Endometrium (tissue), 2 donors: Measurements from ENCODE around the gene CRYBA4.
"Not testable (repeated sequence)": the region's sequence is repeated elsewhere in the genome, so short reads cannot be mapped to it uniquely, and the experiment has no call there.

Experiments used
- FAIRE-seq: peaks from 2 replicates; lab custom pipeline; 2012; peaks lifted over from hg19 to GRCh38; lab: Jason Lieb, UNC
- donor health status: control.
- donor health status: control.

CRYBA4 gene

DNA sequence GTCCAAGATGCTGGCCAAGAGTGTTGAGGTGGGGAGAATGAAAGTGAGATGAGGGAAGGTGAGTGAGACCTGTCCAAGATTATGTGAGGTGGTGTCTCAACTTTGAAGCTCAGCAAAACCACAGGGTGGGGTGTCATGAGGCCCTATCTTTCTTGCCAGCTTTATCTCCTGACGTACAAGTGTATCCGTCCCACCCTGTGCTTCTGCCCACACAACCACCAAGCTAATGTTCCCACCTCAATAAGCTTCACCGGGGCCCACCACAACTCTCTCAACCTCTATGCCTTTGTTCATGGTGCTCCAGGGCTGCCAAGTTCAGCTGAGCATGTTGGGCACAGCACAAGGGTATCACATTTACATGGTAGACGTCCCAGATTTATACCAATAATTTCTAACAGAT is 24.7 kb upstream of the CRYBA4 start:
- no peak for FAIRE-seq

DNA sequence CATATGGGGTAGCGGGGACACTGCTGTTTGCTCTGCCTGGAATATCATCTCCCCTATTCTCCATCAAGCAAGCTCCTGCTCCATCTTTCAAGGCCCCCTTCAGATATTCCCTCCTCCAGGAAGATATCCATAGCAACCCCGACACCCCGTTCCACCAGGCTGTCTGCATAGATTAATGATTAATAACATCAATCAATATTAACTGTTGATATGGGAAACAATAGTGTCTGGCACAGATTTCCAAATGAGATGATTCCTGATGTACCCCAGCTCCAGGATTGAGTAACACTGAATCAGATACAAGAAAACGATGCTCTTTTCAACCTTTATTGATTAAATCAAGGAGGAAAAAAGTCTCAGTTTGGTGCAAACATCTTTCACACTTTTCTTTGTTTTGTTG is 24.3 kb upstream of the CRYBA4 start:
- FAIRE-seq = no peak

DNA sequence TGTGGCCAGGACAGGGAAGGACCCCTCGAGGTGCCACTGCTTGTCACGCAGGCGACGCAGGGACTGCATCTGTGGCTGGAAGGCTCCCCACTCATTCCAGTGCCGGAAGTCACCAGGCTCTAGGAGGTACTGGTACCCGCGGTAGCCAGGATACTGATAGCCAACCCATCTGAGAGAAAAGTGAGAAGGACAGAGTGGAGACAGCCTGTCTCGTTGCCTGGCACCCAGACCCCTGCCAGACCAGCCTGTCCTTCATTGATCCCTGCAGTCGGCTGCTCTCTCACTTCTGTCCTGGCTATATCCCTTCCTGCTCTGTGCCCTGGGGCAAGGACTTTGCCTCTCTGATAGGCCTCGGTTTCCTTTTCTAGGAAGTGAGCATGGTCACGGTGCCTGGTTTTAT is 22.3 kb upstream of the CRYBA4 start:
- no peak for FAIRE-seq

DNA sequence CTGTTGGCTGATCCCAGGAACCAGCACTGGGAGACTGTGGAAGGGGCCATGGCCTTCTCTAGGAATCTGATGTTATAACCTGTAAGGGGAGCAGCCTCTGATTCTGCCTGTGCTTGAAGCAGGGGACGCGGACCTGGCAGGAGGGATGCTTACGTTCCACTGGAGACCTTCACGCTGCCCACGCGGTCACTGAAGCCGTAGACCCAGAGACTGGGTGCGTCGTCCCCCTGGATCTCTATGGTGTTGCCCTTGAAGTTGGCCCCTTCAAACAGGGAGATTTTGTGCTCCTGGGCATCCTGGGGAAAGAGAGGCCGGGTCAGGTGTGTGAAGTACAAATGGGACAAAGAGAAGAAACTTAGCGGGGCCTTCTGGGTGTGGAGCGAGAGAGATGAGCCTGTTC is 20.0 kb upstream of the CRYBA4 start:
- no peak for FAIRE-seq

DNA sequence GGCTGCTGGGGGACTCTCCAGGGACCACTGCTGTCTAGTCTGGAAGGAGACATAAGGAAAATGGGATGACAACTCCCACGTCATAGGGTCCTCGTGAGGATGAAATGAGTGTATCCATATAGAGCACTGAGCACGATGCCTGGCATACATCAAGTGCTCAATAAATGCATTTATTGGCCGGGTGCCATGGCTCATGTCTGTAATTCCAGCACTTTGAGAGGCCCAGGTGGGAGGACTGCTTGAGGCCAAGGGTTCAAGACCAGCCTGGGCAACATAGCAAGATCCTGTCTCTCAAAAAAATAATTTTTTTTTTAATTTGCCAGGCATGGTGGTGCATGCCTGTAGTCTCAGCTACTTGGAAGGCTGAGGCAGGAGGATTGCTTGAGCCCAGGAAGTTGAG is 19.6 kb upstream of the CRYBA4 start:
- FAIRE-seq = no peak

DNA sequence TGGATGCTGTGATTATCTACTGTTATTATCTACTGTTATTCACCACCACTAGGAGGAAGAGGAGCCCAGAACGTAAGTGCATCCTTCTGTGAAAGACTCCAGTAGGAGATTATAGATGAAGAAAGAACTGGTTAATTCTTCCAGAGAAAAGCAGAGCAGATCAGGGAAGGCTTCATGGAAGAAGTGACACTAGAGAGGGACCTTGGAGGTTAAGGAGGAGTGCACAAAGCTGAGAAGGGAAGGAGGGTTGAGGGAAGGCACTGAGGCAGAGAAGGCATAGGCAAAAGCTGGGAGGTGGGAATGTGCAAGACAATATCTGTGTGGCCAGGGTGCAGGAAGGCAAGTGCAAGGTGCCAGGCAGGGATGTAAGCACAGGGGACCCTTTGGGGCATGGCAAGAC is 17.4 kb upstream of the CRYBA4 start:
- FAIRE-seq = no peak

DNA sequence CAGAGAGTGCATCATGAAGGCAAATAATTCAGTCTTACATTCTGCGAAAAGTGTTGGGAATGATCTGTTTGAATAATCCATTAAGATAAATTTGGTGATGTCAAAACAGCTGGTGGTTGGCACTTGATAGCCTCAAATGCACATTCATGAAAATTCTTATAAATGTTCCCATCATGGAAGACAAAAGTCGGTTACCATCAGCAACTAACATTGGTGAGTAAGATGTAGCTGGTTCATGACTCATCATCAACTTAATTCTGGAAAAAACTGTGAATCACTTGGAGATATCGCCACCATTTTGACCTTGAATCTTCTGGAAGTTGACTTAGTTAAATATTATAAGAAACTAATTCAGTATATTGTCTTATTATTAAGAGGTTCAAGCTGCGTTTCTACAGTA is 15.2 kb upstream of the CRYBA4 start:
- no peak for FAIRE-seq

DNA sequence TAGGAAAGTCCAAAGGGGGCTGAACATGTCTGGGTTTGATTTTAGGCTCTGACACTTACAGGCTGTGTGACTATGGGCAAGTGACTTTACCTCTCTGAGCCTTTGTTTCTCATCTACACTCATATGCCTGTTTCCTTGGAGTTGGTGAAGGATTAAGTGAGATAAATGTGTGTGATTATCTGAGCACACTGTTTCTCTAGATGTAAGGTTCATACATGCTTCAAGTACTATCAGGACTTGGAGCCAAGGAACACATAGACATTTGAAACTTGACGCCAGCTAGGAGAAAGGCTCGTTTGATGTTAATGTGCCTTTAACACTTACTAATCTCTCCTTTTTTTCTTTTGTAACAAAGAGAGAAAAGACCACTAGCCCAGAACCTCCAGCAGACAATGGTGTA is 13.6 kb upstream of the CRYBA4 start:
- no peak for FAIRE-seq

DNA sequence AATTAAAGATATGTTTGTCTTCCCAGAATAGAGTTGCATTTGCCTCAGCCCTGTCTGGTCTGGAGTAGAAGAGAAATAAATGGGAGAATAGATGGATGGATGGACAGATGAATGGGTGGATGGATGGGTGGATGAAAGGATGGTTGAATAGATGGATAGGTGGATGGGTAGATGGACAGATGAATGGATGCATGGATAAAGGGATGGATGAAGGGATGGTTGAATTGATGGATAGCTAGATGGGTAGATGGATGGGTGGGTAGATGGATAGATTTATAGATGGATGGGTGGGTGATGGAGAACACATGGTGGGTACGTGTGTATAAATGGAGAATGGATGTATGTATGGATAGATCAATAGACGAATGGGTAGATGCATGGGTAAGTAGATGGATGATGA is 12.5 kb upstream of the CRYBA4 start:
- FAIRE-seq = no peak

DNA sequence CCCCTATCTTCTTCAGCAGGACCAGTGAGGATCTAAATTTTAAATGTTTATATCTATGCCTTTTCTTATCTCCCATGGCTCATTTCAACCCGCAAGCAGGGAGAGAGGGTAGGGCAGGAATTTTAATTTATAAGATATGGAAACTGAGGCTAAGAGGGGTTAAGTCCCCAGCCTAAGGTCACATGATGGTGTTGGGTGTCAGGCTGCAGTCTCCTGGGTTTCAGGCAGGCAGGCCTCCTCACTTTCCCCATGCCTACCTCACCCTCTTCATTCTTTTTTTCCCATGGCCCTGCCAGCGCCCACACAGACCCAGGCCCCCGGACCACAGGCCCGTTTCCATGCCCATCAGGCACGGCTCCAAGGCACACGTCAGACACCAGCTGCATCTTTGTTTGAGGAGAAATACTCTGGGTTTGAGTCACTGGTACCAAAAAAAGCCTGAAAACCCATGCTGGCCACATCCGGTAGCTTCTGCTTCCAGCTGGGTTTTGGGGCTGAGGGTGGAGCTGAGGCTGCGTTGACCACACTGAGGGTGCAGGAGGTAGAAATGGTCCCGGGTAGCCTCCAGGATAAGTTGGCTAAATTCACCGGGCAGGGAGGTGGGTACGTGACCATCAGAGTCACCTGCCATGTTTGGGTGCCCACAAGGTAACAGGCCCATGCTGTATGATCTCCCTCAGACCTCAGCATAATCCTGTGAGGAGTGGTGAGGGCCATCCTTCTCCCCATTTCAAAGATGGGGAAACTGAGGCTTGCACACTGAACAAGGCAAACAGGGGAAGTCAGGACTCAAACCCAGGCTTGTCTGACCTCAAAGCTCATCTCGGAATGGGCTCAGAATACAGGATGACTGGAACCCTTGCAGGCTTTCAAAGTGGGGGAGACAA is 11.4 kb upstream of the CRYBA4 start:
- no peak for FAIRE-seq

DNA sequence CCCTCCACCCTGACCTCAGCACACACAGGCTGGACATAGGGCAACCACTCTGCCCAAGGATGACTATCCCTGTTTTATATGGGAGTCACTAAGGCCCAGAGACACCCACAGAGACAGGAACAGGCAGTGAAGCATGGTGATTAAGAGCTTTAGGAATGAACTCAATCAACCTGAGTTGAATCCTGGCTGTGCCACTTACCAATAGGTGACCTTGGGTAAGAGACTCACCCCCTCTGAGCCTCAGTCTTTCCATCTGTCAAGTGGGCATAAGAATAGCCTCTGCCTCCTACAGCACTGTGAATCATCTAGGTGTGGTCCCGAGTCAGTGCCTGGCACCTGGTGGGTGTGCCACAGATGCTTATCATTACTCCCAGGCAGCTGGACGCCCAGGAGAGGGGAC is 10.8 kb upstream of the CRYBA4 start:
- FAIRE-seq = no peak

DNA sequence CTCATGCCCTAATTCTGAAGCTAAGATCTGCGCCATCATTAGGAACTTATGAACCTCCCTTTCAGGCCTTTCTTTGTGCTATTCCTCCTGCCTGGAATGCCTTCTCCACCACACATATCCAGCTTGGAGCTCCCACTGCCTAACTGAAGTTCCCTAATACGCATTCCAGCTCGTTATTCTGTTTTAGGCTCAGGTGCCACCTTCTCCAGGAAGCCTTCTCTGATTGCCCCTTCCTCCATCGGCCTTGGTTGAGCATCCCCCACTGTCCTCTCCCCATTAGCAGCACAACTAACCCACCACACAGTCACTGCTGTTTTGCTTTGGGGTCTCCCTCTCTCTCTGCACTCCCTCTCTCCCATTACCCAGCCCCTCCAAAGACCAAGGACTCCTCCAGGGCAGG is 9.1 kb upstream of the CRYBA4 start:
- no peak for FAIRE-seq

DNA sequence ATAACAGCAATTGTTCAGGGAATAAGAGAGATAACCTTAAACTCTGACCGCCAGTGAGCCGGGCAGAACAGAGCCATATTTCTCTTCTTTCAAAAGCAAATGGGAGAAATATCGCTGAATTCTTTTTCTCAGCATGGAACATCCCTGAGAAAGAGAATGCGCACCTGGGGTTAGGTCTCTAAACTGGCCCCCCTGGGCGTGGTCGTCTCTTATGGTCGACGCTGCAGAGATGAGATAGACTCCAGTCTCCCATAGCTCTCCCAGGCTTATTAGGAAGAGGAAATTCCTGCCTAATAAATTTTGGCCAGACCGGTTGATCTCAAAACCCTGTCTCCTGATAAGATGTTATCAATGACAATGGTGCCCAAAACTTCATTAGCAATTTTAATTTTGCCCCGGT is 8.0 kb upstream of the CRYBA4 start:
- FAIRE-seq = not testable (repeated sequence)

DNA sequence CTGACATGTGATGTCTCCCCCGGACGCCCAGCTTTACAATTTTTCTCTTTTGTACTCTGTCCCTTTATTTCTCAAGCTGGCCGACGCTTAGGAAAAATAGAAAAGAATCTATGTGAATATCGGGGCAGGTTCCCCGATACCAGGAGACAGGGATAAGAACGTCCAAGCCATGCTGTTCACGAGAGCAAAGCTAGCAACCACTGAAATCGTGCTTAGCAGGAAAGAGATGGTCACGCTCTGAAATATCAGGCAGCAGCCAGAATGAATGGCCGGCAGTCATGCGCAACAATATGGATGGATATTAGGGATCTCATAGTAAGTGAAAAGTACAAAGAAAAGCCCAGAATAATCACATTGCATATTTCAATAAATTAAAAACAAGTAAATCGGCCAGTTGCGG is 7.4 kb upstream of the CRYBA4 start:
- no peak for FAIRE-seq

DNA sequence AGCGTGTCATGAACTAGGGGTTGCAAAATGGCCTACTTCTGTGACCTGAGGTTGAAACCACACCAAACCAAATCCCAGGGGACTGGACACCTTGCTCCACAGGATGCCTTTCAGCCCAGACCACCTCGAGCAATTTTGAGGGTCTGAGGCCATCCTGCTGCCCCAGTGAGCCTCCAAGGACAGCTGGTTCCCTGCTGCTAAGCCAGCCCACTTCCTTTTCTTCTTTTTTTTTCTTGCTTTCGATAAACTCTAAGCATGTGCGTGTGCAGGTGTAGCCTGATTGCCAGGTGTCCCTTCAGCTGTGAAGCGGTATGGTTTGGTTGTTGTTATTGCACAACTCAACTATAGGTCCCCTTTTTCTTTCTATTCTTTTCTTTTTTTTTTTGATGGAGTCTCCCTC is 6.6 kb upstream of the CRYBA4 start:
- FAIRE-seq = no peak

DNA sequence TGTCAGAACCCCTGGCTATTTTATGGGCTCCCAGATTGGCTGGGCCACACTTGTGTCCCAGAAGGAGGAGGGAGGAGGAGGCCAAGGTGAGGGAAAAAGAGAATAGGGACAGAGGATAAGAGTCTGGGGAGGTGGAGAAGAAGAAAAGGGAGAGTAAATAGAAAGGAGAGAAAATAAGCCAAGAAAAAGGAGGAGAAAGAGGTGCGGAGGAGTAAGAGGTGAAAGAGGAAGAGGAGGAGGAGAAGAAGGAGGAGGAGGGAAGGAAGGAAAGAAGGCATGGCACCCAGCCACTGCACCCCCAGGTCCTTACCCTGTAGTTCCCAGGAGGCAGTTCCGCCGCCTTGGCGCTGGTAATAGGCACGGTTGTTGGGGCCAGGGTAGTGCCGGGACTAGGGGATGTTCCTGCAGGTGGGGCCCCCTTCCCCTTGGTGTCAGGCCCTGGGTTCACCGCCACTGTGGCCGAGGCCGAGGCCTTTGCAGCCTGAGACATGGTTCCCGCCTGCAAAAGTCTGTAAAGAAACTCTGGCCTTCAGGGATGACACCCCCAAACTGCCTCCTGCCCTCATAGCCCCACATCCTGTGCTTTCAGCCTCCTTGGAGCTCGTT is 5.8 kb upstream of the CRYBA4 start:
- FAIRE-seq = no peak

DNA sequence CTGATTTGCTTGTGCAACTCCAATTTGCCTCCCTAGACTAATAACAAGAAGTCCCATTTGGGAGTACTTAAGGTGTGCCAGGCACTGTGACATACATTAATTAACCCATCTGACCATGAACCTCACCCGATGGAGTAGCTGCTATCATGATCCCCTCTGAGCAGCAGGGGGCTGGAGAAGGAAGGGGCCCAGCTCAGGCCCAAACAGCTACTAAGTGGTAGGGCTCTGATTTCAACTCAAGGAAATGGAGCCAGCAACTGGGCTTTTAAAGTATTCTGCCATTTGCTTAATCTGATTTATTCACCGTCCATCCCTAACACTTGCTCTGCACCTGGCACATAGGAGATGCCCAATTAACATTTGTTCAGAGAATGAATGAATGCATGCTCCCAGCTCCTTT is 5.1 kb upstream of the CRYBA4 start:
- FAIRE-seq = no peak

DNA sequence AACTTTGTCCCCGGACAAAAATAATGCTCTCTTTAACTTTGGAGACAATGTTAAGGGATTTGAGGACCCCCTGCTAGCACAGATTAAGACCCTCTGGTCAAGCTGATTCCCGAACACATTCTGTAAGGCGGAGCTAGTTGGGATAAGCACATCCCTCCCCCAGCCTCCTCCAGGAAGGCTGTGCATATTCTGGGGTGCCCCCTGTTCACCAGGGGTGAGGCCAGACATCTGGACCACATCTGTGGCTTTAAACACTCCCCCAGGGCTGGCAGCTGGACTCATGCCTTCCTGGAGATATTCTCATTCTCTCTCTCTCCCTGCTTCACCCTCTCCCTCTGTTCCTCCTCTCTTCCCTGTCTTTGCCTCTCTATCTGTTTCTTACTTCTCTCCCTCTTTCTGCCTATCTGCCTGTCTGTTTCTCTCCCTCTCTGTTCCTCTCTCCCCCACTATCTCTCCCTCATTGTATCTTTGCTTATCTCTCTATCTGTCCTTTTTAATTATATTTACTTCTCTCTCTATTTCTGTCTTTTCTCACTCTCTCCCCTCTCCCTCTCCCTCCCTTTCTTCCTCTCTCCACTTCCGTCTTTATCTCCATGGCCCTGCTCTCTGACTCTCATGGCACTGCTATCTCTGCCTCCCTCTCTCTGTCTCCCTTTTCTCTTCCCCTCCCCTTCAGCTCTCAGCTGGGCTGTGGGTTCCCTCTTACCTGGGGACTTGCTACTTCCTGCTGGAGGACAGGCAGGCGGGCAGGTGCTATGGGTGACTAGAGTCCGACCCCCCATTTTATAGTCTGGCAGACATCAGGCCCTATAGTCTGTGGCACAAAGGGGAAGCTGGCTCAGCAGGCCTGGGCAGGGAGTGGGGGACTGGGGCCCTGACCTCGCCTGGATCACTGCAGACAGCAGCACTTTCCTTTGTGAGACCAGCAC is 4.2 kb upstream of the CRYBA4 start, which contains the start of gene CRYBB1:
TSS of gene CRYBB1 (minus strand) at position 757 of the 929 bp plus-strand sequence. CDS start 1,708 bp downstream, outside the sequence.
- FAIRE-seq = no peak

DNA sequence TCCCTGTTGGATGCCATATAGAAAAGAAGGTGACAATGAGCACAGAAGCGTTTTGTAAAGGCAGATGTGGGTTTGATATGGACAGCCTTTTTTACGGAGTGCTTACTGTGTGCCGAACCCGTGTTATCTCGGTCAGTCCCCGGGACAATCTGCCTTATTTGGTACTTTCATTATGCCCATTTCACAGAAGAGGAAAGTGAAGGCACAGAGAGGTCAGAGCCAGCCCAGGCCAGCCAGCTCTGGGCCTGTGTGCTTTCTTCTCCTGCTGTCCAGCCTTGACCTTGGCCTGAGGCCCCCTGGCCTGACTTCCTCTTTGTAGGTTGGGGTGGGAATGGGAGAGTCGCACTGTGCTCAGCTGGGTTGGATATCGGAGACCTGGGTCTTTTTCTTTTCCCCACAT is 3.3 kb upstream of the CRYBA4 start:
- no peak for FAIRE-seq

DNA sequence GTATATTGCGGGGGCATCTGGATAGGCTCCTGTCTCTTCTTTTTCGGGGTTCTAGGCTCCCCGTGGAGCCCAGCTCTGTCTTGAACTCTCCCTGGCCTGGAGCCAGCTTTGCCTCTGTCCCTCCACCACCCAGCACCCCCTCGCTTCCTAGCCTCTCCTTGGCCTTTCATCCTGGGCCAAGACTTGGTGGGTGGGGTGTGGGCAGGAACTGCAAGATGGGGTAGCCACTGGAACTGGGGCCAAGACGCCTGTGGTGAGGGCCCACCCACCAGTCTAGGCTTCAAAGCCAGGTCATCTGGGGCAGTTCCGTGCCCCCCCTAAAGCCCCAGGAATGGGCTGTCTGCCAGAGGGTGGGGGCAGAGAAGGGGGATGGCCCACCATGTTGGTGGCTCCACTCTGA is 2.3 kb upstream of the CRYBA4 start:
- no peak for FAIRE-seq

DNA sequence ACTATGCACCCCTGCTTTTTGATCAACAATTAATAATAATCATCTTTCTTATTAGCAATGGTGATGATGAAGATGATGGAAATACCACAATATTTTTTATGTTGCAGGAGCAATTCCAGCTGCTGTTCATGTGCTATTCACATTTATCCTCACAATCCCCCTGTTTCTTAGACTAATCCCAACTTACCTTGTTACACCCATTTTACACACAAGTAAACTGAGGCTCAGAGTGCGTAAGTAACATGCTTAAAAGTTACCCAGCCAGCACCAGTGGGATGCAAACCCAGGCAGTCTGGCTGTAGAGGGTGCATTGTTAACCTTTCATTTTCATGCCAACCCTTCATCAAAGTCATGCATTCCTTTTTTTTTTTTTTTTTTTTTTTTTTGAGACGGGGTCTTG is 1.6 kb upstream of the CRYBA4 start:
- FAIRE-seq = no peak

DNA sequence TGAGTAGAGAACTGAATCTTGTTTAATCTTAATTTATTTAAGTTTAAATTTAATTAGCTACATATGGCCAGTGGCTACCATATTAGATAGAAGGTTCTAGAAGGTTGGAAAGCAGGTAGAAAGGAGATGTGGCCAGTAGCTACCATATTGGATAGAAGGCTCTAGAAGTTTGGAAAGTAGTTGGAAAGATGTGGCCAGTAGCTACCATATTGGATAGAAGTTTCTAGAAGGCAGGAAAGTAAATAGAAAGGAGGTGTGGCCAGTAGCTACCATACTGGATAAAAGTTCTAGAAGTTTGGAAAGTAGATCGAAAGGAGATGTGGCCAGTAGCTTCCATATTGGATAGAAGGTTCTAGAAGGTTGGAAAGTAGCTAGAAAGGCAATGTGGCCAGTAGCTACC is 2.2 kb downstream of the CRYBA4 start:
- FAIRE-seq = no peak

DNA sequence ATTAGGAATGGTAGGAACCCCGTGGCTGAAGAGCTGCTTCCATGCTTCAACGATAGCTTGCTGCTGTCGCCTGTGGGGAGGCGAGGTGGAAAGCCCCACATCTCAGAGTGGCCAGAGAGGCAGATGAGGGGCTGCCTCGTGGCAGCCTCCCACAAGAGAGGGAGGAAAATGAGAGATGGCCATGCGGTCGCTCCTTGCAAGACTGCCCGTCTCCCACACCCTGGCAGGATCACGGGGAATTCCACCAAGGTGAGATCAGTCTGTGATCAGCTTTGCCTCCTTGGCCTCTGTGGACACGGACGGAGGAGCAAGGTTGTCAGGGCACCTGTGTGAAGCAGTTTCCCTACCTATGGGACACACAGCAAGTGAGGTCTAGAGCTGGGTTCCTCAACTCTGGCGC is 3.0 kb downstream of the CRYBA4 start:
- no peak for FAIRE-seq
